HCT116 (cell line): ENCODE data around the gene ZNF524. TPM values are rescaled to one million over a fixed set of nuclear protein-coding genes. Genes with fewer than 3 reads are reported as not detected.

Experiments used
- ATAC-seq: fragments of 200-7000 bp; cut with Tn5 transposase; 2 replicates; pipeline ENCODE4 v1.9.1; 2020; ENCODE audit warnings: mild to moderate bottlenecking, moderate library complexity
- Bru-seq: library from RNA; stranded (reverse); fragments of 400-500 nt; gene quantifications from one replicate; lab custom pipeline; 2021; lab: Mats Ljungman, UMichigan
- BruChase-seq, 2 experiments: library from RNA; stranded (reverse); fragments of 400-500 nt; gene quantifications; one replicate each; lab custom pipeline; 2021; lab: Mats Ljungman, UMichigan
- BruUV-seq: library from RNA; stranded (reverse); fragments of 400-500 nt; replicated peaks from 2 replicates; lab custom pipeline; 2021; lab: Mats Ljungman, UMichigan
- CTCF ChIA-PET: fragments of 300-600 bp; sonication (Branson Sonifier 250); formaldehyde crosslinking; loops from one replicate; lab custom pipeline; 2021; ENCODE audit warnings: antibody characterized with exemption; lab: Charles Lee
- POLR2A ChIA-PET: fragments of 300-600, 350-600 bp; sonication (Branson Sonifier 250); formaldehyde crosslinking; loops from one replicate; lab custom pipeline; 2021; ENCODE audit warnings: antibody characterized with exemption; lab: Charles Lee
- RAD21 ChIA-PET, 2 experiments: fragments of 300-600 bp; sonication (Branson Sonifier 250); formaldehyde crosslinking; loops; one replicate each; lab custom pipeline; 2023; ENCODE audit warnings: low total read pairs in 2 of 2; ENCODE audit not compliant: uncharacterized antibody in 2 of 2, unreplicated experiment in 2 of 2, low non-redundant PET in 1 of 2; lab: Charles Lee
- DNase-seq: peaks from one replicate; pipeline ENCODE4 v3.0.0-alpha.2; 2010; ENCODE audit warnings: low read depth, low spot score
- H2AFZ ChIP-seq: fragments of 200-600 bp; shearing (Covaris generic), sonication (generic); 2 replicates; pipeline ENCODE4 v1.6.1; 2017; ENCODE audit warnings: low read depth, mixed run types, mixed read lengths, antibody characterized with exemption, low read length; ENCODE audit not compliant: poor library complexity, severe bottlenecking
- H3K27ac ChIP-seq: 2 replicates; pipeline ENCODE4 v1.5.1; 2012; ENCODE audit warnings: low read depth, low read length
- H3K27me3 ChIP-seq: fragments of 200-600 bp; sonication (generic); 2 replicates; pipeline ENCODE4 v1.6.1; 2016; ENCODE audit warnings: mixed run types, low read length, mixed read lengths; ENCODE audit not compliant: insufficient read depth
- H3K36me3 ChIP-seq, 2 experiments: fragments of 200-500 bp in 1 of 2; fragments of 200-600 bp in 1 of 2; sonication (Bioruptor generic) in 1 of 2; sonication (generic) in 1 of 2; 2 replicates each; pipeline versions ENCODE4 v1.5.1 to v1.6.1; 2014 to 2016; ENCODE audit warnings: low read length in 2 of 2, inconsistent platforms in 1 of 2, mixed read lengths in 1 of 2, mixed run types in 1 of 2; ENCODE audit not compliant: insufficient read depth in 2 of 2, control insufficient read depth in 1 of 2
- H3K4me1 ChIP-seq, 2 experiments: fragments of 200-600 bp in 1 of 2; sonication (generic) in 1 of 2; 2 replicates each; pipeline versions ENCODE4 v1.5.1 to v1.6.1; 2012 to 2017; ENCODE audit warnings: low read length in 2 of 2, inconsistent platforms in 1 of 2, mild to moderate bottlenecking in 1 of 2, mixed read lengths in 1 of 2, mixed run types in 1 of 2, moderate library complexity in 1 of 2; ENCODE audit not compliant: insufficient read depth in 2 of 2, control insufficient read depth in 1 of 2
- H3K4me2 ChIP-seq: fragments of 200-600 bp; sonication (generic); 2 replicates; pipeline ENCODE4 v1.6.1; 2017; ENCODE audit warnings: mixed run types, low read length, mixed read lengths
- H3K4me3 ChIP-seq, 2 experiments: fragments of 200-600 bp in 1 of 2; sonication (generic) in 1 of 2; replicated peaks in 1 of 2; 2 replicates each; pipeline ENCODE4 v1.5.1; 2011 to 2016; ENCODE audit warnings: low read length in 2 of 2, control low read depth in 1 of 2, low read depth in 1 of 2, mild to moderate bottlenecking in 1 of 2, mixed read lengths in 1 of 2, mixed run types in 1 of 2
- H3K79me2 ChIP-seq: fragments of 200-600 bp; sonication (generic); 2 replicates; pipeline ENCODE4 v1.6.1; 2017; ENCODE audit warnings: mild to moderate bottlenecking, mixed run types, low read length, moderate library complexity, mixed read lengths; ENCODE audit not compliant: insufficient read depth
- H3K9ac ChIP-seq: fragments of 200-600 bp; sonication (generic); 2 replicates; pipeline ENCODE4 v1.6.1; 2016; ENCODE audit warnings: low read length, mixed read lengths
- H3K9me2 ChIP-seq: fragments of 200-600 bp; sonication (generic), shearing (Covaris generic); 2 replicates; pipeline ENCODE4 v1.6.1; 2017; ENCODE audit warnings: mixed run types, mild to moderate bottlenecking, moderate library complexity; ENCODE audit not compliant: insufficient read depth
- H3K9me3 ChIP-seq, 2 experiments: fragments of 200-500 bp in 1 of 2; fragments of 200-600 bp in 1 of 2; sonication (Bioruptor generic) in 1 of 2; sonication (generic) in 1 of 2; 2 replicates each; pipeline ENCODE4 v1.6.1; 2014 to 2017; ENCODE audit warnings: low read length in 2 of 2, mixed read lengths in 2 of 2, inconsistent platforms in 1 of 2, low read depth in 1 of 2, mild to moderate bottlenecking in 1 of 2, mixed run types in 1 of 2, moderate library complexity in 1 of 2; ENCODE audit not compliant: control insufficient read depth in 1 of 2, insufficient read depth in 1 of 2
- H4K20me1 ChIP-seq: fragments of 200-600 bp; sonication (generic), shearing (Covaris generic); 2 replicates; pipeline ENCODE4 v1.6.1; 2017; ENCODE audit warnings: mixed run types, mild to moderate bottlenecking, moderate library complexity; ENCODE audit not compliant: insufficient read depth
- ATF3 ChIP-seq: IDR thresholded peaks from 2 replicates; pipeline ENCODE4 v1.6.1; 2012
- CBX3 ChIP-seq: IDR thresholded peaks from 2 replicates; pipeline ENCODE4 v1.6.1; 2012; ENCODE audit warnings: low read depth
- EGR1 ChIP-seq: IDR thresholded peaks from 2 replicates; pipeline ENCODE4 v1.6.1; 2012; ENCODE audit warnings: low read depth
- ELF1 ChIP-seq: IDR thresholded peaks from 2 replicates; pipeline ENCODE4 v1.6.1; 2012; ENCODE audit warnings: low read depth, borderline replicate concordance
- EZH2 ChIP-seq: fragments of 200-600 bp; sonication (generic); IDR thresholded peaks from 2 replicates; pipeline ENCODE4 v1.6.1; 2017; ENCODE audit warnings: antibody characterized with exemption, mixed run types
- EZH2phosphoT487 ChIP-seq: fragments of 200-600 bp; IDR thresholded peaks from 2 replicates; pipeline ENCODE4 v1.6.1; 2018; ENCODE audit warnings: antibody characterized with exemption, borderline replicate concordance
- FOSL1 ChIP-seq: IDR thresholded peaks from 2 replicates; pipeline ENCODE4 v1.6.1; 2012; ENCODE audit warnings: low read depth
- JUND ChIP-seq: IDR thresholded peaks from 2 replicates; pipeline ENCODE4 v1.6.1; 2012
- MAX ChIP-seq: IDR thresholded peaks from 2 replicates; pipeline ENCODE4 v1.6.1; 2012
- POLR2A ChIP-seq: IDR thresholded peaks from 2 replicates; pipeline ENCODE4 v1.7.0; 2011; ENCODE audit warnings: borderline replicate concordance; ENCODE audit not compliant: insufficient read depth, insufficient read length; ENCODE audit errors: extremely low read depth
- POLR2AphosphoS5 ChIP-seq: IDR thresholded peaks from 2 replicates; pipeline ENCODE4 v1.6.1; 2011; ENCODE audit warnings: mild to moderate bottlenecking, low read depth, low read length, moderate library complexity
- REST ChIP-seq: IDR thresholded peaks from 2 replicates; pipeline ENCODE4 v1.6.1; 2012; ENCODE audit warnings: low read depth
- SP1 ChIP-seq: IDR thresholded peaks from 2 replicates; pipeline ENCODE4 v1.6.1; 2012; ENCODE audit warnings: low read depth
- TCF7L2 ChIP-seq: IDR thresholded peaks from 2 replicates; pipeline ENCODE4 v1.7.0; 2011; ENCODE audit warnings: borderline replicate concordance, inconsistent platforms; ENCODE audit not compliant: insufficient read depth, insufficient read length; ENCODE audit errors: extremely low read depth
- YY1 ChIP-seq: IDR thresholded peaks from 2 replicates; pipeline ENCODE4 v1.6.1; 2011; ENCODE audit warnings: low read length, low read depth, moderate library complexity, mild to moderate bottlenecking; ENCODE audit not compliant: insufficient replicate concordance; ENCODE audit errors: extremely low read depth
- ZBTB33 ChIP-seq: IDR thresholded peaks from 2 replicates; pipeline ENCODE4 v1.6.1; 2011; ENCODE audit warnings: mild to moderate bottlenecking, low read length, moderate library complexity; ENCODE audit not compliant: insufficient replicate concordance; ENCODE audit errors: extremely low read depth
- ZFX ChIP-seq: fragments of 450-650 bp; IDR thresholded peaks from 2 replicates; pipeline ENCODE4 v1.6.1; 2017
- ZNF274 ChIP-seq: fragments of 200-500 bp; sonication (Bioruptor generic); IDR thresholded peaks from 2 replicates; pipeline ENCODE4 v1.6.1; 2014; ENCODE audit warnings: mild to moderate bottlenecking, low read depth, low read length, inconsistent platforms
- intact Hi-C: fragments of 100-400 bp; cut with micrococcal nuclease; formaldehyde crosslinking; loops from 2 replicates; pipeline ENCODE4 v1.10.0; 2022
- long read RNA-seq: library from polyadenylated mRNA; unstranded; transcript quantifications from one replicate; pipeline ENCODE4 v2.0.0, GENCODE V29; 2021; ENCODE audit not compliant: unreplicated experiment
- polyA plus RNA-seq: library from polyadenylated mRNA; unstranded; fragments of >200 nt; gene quantifications from 2 replicates; pipeline ENCODE4 v1.2.1, GENCODE V29; 2012; ENCODE audit warnings: missing spikeins
- total RNA-seq: library from RNA; stranded (reverse); gene quantifications from one replicate; pipeline ENCODE4 v1.2.1, GENCODE V29; 2021; ENCODE audit not compliant: unreplicated experiment

The ZNF524 gene
- total RNA-seq (17.2 TPM), Bru-seq, nascent RNA (percentile 64 among the genes with signal in this experiment), BruChase-seq, experiment 1, labeled RNA remaining after a 6-hour chase (percentile 63 among the genes with signal in this experiment), BruChase-seq, experiment 2, labeled RNA remaining after a 2-hour chase (percentile 67 among the genes with signal in this experiment)
- 16.0 and 19.0 TPM in 2 replicates for polyA plus RNA-seq
- long read RNA-seq, transcript ZNF524-201 (2 exons, 1,102 nt), result major isoform, 17 of 22 reads
- long read RNA-seq, transcript ZNF524-203 (1 exons, 1,260 nt), result minor isoform, 5 of 22 reads
- long read RNA-seq, partial matches to known transcripts, result 0 of 22 reads
- long read RNA-seq, other reads (novel, unspliced or antisense), result 0 of 22 reads

- Histone ChIP-seq H3K36me3 (peaks cover 3 to 14% of the 10 kb centered on the region in 2 experiments), H2AFZ (peak within 1 kb of the TSS; percentile 57), H3K9ac (peak within 1 kb of the TSS; percentile 80), H3K9me3 (no peaks in the 10 kb centered on the region), H3K4me1 (peaks cover 27 to 45% of the 10 kb centered on the region in 2 experiments), H3K9me2 (no peaks in the 10 kb centered on the region), H3K4me3 (peak within 1 kb of the TSS; percentile 56 to 67), H3K27me3 (no peaks in the 10 kb centered on the region), H3K27ac (peak within 1 kb of the TSS; percentile 83), H3K4me2 (peak within 1 kb of the TSS; percentile 96), H4K20me1 (no peaks in the 10 kb centered on the region), H3K79me2 (peaks cover 4% of the 10 kb centered on the region; the same call in 1 of the 2 replicates)
- RAD21 ChIA-PET, result interaction anchor here (0.6 kb wide), 2 partner anchors 20 to 85 kb away, joined by 3 read pairs; no protein-coding TSS in a partner anchor
- no TSS peak for BruUV-seq
- intact Hi-C loops, result loop anchor here (1.0 kb wide), 1 partner anchor 24 kb away; the partner anchor contains the start of gene ZNF784
- CTCF ChIA-PET, result interaction anchor here (1.1 to 2.5 kb wide), 4 partner anchors 32 to 133 kb away, joined by 5 to 14 read pairs (median 6); no protein-coding TSS in a partner anchor
- ATAC-seq (peak; percentile 46), DNase-seq (peak; percentile 82)
- POLR2A ChIA-PET, result interaction anchor here (0.8 to 1.8 kb wide), 9 partner anchors 9 to 124 kb away, joined by 3 to 9 read pairs (median 5); partner anchors contain the start of genes U2AF2, ZNF628 and ZNF784
- no peak for TF ChIP-seq ATF3
- no peak for TF ChIP-seq JUND
- TF ChIP-seq ELF1, result no peak; the same call in 1 of the 2 replicates
- TF ChIP-seq ZFX, result no peak
- peak; percentile 50 for TF ChIP-seq POLR2A
- TF ChIP-seq EZH2, result no peak
- TF ChIP-seq EGR1, result peak; percentile 90
- no peak for TF ChIP-seq ZNF274
- TF ChIP-seq YY1, result peak; percentile 90
- no peak for TF ChIP-seq EZH2phosphoT487
- TF ChIP-seq ZBTB33, result no peak
- no peak for TF ChIP-seq TCF7L2
- TF ChIP-seq POLR2AphosphoS5, result peak; percentile 44; the same call in 1 of the 2 replicates
- no peak; the same call in none of the 2 replicates for TF ChIP-seq CBX3
- TF ChIP-seq REST, result no peak
- peak; percentile 76 for TF ChIP-seq SP1
- TF ChIP-seq MAX, result peak; percentile 72; the same call in 1 of the 2 replicates
- no peak; the same call in none of the 2 replicates for TF ChIP-seq FOSL1
Measured at GRCh38 chr19:55599842-55600661, at the start of gene ZNF524. Gene ZNF524 (plus strand): TSS chr19:55600288. CDS start chr19:55602113, 1,825 bp downstream.
